NCI-H2227 (cell line): ENCODE results near the gene IL10RB.

Experiments used
- DNase-seq: peaks from one replicate; lab custom pipeline; 2025; ENCODE audit not compliant: unreplicated experiment; lab: John Stamatoyannopoulos, UW

The IL10RB gene

DNA sequence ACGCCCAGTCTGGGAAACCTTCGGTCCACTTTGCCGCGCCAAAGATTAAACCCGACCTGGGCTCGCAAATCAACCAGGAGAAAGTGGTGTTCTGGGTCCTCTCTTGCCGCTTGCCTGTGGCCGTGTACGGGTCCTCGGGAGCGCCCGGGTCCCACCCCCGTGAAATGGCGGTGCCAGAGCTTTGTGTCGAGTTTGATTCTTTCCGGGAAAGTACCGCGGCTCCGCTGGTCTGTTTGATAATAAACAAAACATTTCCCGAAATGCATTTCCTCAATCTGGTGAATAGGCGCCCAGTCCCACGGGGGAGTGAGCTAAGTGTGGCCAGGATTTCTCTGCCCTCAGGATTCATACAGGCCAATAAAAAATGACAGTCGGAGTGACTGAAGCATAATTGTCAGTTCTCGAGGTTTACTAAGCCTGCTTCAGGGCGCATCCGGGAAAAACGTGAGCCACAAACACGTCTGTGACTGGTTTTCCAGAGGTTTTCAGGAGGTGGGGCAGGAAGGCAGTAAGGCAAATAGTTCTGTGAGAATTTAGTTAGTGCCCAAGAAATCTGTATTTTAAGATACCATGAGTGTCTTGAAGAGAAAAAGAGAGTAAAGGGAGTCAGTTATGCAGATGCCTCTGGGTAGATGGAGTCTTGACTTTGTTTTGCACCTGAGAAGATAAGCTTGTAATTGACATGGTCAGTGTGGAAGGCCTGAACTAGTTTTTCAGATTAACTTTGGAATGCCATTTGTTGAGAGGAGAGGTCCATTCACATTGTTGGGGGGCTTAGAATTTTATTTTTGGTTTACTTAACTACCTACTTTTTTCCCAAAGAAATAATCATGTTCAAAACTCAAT is 59.3 kb downstream of the IL10RB start:
- peak; percentile 83 for DNase-seq

GRCh38 chr21:33327326-33327725 is 61.2 kb downstream of the IL10RB start:
- no peak for DNase-seq

GRCh38 chr21:33327792-33328433 is 61.7 kb downstream of the IL10RB start:
- no peak for DNase-seq

DNA sequence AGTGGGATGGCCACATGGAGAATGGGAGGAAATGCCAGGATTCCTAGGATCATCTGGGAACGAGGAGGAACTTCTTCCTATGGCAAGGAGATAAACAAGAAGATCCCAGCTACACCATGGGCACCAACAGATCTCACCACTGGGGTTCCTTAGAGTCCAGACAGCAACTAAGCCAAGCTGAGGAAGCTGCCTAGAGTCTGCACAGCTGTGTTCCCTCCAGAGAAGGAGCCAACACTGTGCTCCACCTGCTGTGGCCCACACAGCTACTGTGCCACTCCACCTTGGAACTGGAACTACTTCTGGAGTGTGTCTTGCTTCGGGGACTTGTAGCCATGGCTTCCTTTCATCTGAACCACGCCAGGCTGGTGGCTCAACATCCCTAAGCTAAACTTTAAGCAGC is 64.6 kb downstream of the IL10RB start:
- DNase-seq: no peak

GRCh38 chr21:33332143-33332542 is 66.0 kb downstream of the IL10RB start:
- DNase-seq: no peak

GRCh38 chr21:33334191-33334590 is 68.0 kb downstream of the IL10RB start:
- DNase-seq: no peak

- DNase-seq: no peak
These were observed 68.7 kb downstream of the IL10RB start for GRCh38 chr21:33334824-33335223.

- no peak for DNase-seq
These were observed 73.0 kb downstream of the IL10RB start for GRCh38 chr21:33339135-33339534.

DNA sequence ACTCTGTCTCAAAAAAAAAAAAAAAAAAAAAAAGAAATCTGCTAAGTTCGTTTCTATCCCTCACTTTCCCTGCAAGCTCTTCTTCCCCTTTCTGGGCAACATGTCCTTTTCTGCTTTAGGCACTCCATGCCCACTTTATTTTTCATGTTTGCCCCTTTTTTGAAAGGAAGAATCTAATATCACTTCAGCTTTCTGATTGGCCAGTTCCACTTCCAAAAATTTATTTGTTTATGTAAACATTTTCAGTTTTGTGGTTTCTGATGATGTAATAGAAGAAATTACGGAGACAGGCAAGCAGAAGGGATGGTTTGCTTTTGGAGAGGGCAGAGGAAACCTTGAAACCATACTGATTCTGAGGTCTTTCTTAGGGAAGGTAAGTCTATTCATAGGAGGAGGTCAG is 73.8 kb downstream of the IL10RB start:
- no peak for DNase-seq

DNA sequence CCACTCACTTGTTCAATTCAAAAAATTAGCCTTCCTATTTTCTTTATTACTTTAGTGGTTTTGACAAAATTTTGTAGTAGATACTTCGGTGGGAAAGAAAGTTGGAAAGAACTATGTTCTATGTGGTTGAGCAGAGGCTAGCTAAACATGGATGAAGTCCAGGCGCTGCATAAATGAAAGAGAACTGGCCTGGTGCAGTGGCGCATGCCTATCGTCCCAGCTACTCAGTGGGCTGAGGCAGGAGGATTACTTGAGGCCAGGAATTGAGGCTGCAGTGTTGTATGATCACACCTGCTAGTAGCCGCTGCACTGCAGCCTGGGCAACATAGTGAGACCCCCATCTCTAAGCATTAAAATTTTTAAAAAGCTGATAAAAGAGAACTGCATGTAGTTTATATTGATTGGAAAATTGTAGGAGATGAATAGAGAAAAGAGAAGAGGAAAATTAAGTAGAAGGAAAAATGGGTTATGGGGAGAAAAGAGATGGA is 79.6 kb downstream of the IL10RB start:
- DNase-seq: no peak
